H9 (cell line): ENCODE results near the gene HNRNPR. TPM values are rescaled to one million over a fixed set of nuclear protein-coding genes. Genes with fewer than 3 reads are reported as not detected.

Experiments
- DNase-seq: peaks from one replicate; pipeline ENCODE4 v3.0.0-alpha.2; 2017
- H2AFZ ChIP-seq: one replicate; pipeline ENCODE4 v1.6.1; 2013; ENCODE audit warnings: mild to moderate bottlenecking, low read length, control low read depth, moderate library complexity
- H2AK5ac ChIP-seq: 2 replicates; pipeline ENCODE4 v1.6.1; 2013; ENCODE audit warnings: low read length, control low read depth, mixed read lengths; ENCODE audit not compliant: insufficient read length
- H2BK120ac ChIP-seq: one replicate; pipeline ENCODE4 v1.6.1; 2013; ENCODE audit warnings: low read depth, mild to moderate bottlenecking, low read length, control low read depth, inconsistent platforms; ENCODE audit not compliant: poor library complexity, severe bottlenecking
- H2BK12ac ChIP-seq: 2 replicates; pipeline ENCODE4 v1.6.1; 2013; ENCODE audit warnings: low read length, control low read depth, mixed read lengths, low read depth; ENCODE audit not compliant: insufficient read length
- H2BK15ac ChIP-seq: 2 replicates; pipeline ENCODE4 v1.6.1; 2013; ENCODE audit warnings: low read depth, low read length, control low read depth
- H2BK20ac ChIP-seq: one replicate; pipeline ENCODE4 v1.6.1; 2013; ENCODE audit warnings: low read depth, mild to moderate bottlenecking, low read length, control low read depth, inconsistent platforms; ENCODE audit not compliant: poor library complexity, severe bottlenecking
- H2BK5ac ChIP-seq: 2 replicates; pipeline ENCODE4 v1.6.1; 2013; ENCODE audit warnings: low read length, control low read depth, mixed read lengths; ENCODE audit not compliant: insufficient read length
- H3K14ac ChIP-seq: 2 replicates; pipeline ENCODE4 v1.6.1; 2013; ENCODE audit warnings: low read length, control low read depth; ENCODE audit not compliant: insufficient read depth
- H3K18ac ChIP-seq: 2 replicates; pipeline ENCODE4 v1.6.1; 2013; ENCODE audit warnings: low read depth, mild to moderate bottlenecking, mixed read lengths, low read length, control low read depth; ENCODE audit not compliant: insufficient read length
- H3K23ac ChIP-seq: 2 replicates; pipeline ENCODE4 v1.6.1; 2013; ENCODE audit warnings: low read length, control low read depth, mixed read lengths, low read depth; ENCODE audit not compliant: insufficient read length
- H3K23me2 ChIP-seq: 2 replicates; pipeline ENCODE4 v1.6.1; 2013; ENCODE audit warnings: low read depth, mild to moderate bottlenecking, mixed read lengths, low read length, control low read depth; ENCODE audit not compliant: insufficient read length, poor library complexity, severe bottlenecking
- H3K27ac ChIP-seq: 2 replicates; pipeline ENCODE4 v1.5.1; 2013; ENCODE audit warnings: low read length, control low read depth, mixed read lengths, low read depth; ENCODE audit not compliant: insufficient read length
- H3K27me3 ChIP-seq: 2 replicates; pipeline ENCODE4 v1.6.1; 2013; ENCODE audit warnings: low read length, control low read depth, inconsistent platforms; ENCODE audit not compliant: insufficient read depth
- H3K4ac ChIP-seq: 2 replicates; pipeline ENCODE4 v1.6.1; 2013; ENCODE audit warnings: low read depth, mild to moderate bottlenecking, control low read depth, inconsistent platforms, low read length, moderate library complexity
- H3K4me1 ChIP-seq: 2 replicates; pipeline ENCODE4 v1.6.1; 2013; ENCODE audit warnings: low read length, control low read depth, inconsistent platforms; ENCODE audit not compliant: insufficient read depth
- H3K4me2 ChIP-seq: 2 replicates; pipeline ENCODE4 v1.6.1; 2013; ENCODE audit warnings: low read length, control low read depth, mixed read lengths; ENCODE audit not compliant: insufficient read length, insufficient read depth
- H3K56ac ChIP-seq: 2 replicates; pipeline ENCODE4 v1.6.1; 2013; ENCODE audit warnings: low read depth, mild to moderate bottlenecking, mixed read lengths, low read length, control low read depth; ENCODE audit not compliant: insufficient read length
- H3K79me1 ChIP-seq: 2 replicates; pipeline ENCODE4 v1.6.1; 2013; ENCODE audit warnings: low read depth, mild to moderate bottlenecking, moderate library complexity, low read length, control low read depth, inconsistent platforms; ENCODE audit not compliant: insufficient read depth, poor library complexity, severe bottlenecking
- H3K79me2 ChIP-seq: 2 replicates; pipeline ENCODE4 v1.6.1; 2013; ENCODE audit warnings: low read length, control low read depth, inconsistent platforms; ENCODE audit not compliant: insufficient read depth
- H3K9ac ChIP-seq: 2 replicates; pipeline ENCODE4 v1.6.1; 2013; ENCODE audit warnings: low read length, control low read depth, mixed read lengths; ENCODE audit not compliant: insufficient read length; ENCODE audit errors: extremely low read depth
- H3K9me3 ChIP-seq: one replicate; pipeline ENCODE4 v1.6.1; 2013; ENCODE audit warnings: low read depth, low read length, inconsistent platforms; ENCODE audit not compliant: control insufficient read depth
- H3T11ph ChIP-seq: one replicate; pipeline ENCODE4 v1.6.1; 2013; ENCODE audit warnings: mild to moderate bottlenecking, low read length, control low read depth, inconsistent platforms
- H4K20me1 ChIP-seq: one replicate; pipeline ENCODE4 v1.6.1; 2013; ENCODE audit not compliant: control insufficient read depth, insufficient read length, insufficient read depth
- H4K5ac ChIP-seq: 2 replicates; pipeline ENCODE4 v1.6.1; 2013; ENCODE audit warnings: low read depth, mild to moderate bottlenecking, mixed read lengths, low read length, control low read depth; ENCODE audit not compliant: insufficient read length
- H4K8ac ChIP-seq: replicated peaks from 2 replicates; pipeline ENCODE4 v1.6.1; 2013; ENCODE audit warnings: low read length, control low read depth, mixed read lengths, low read depth; ENCODE audit not compliant: insufficient read length
- H4K91ac ChIP-seq: 2 replicates; pipeline ENCODE4 v1.6.1; 2013; ENCODE audit warnings: low read depth, mild to moderate bottlenecking, moderate library complexity, mixed read lengths, low read length, control low read depth; ENCODE audit not compliant: insufficient read length
- H3K27ac Mint-ChIP-seq, 3 experiments: 2 replicates in 2 of 3; 3 replicates in 1 of 3; pipeline ENCODE4 v1.8.0; 2020 to 2021; ENCODE audit warnings: mixed read lengths in 3 of 3, mild to moderate bottlenecking in 1 of 3, moderate library complexity in 1 of 3
- H3K27me3 Mint-ChIP-seq: 2 replicates; pipeline ENCODE4 v1.8.0; 2021; ENCODE audit warnings: low read depth, mild to moderate bottlenecking, moderate library complexity, mixed read lengths
- H3K36me3 Mint-ChIP-seq, 3 experiments: 2 replicates in 2 of 3; 3 replicates in 1 of 3; pipeline ENCODE4 v1.8.0; 2020 to 2021; ENCODE audit warnings: low read depth in 3 of 3, mixed read lengths in 3 of 3; ENCODE audit not compliant: insufficient read depth in 1 of 3
- H3K4me1 Mint-ChIP-seq, 2 experiments: 2 replicates each; pipeline ENCODE4 v1.8.0; 2020; ENCODE audit warnings: mixed read lengths in 2 of 2
- H3K4me3 Mint-ChIP-seq, 2 experiments: 2 replicates in 1 of 2; 3 replicates in 1 of 2; pipeline ENCODE4 v1.8.0; 2020 to 2021; ENCODE audit warnings: mild to moderate bottlenecking in 2 of 2, mixed read lengths in 2 of 2, moderate library complexity in 1 of 2
- H3K9me3 Mint-ChIP-seq, 2 experiments: 2 replicates in 1 of 2; 3 replicates in 1 of 2; pipeline ENCODE4 v1.8.0; 2020; ENCODE audit warnings: mild to moderate bottlenecking in 2 of 2, mixed read lengths in 2 of 2, moderate library complexity in 1 of 2
- CTCF ChIP-seq: fragments of 200-600 bp; sonication (generic); conservative IDR thresholded peaks from 3 replicates; pipeline ENCODE4 v1.8.0; 2021; ENCODE audit warnings: antibody characterized with exemption, mild to moderate bottlenecking
- WGBS: extraction: QIAGEN DNeasy Blood & Tissue Kit; methylation state at CpG from one replicate; pipeline ENCODE4 v1.1.7; 2013; ENCODE audit warnings: missing lambda C conversion rate, low lambda C conversion rate, mixed read lengths; ENCODE audit not compliant: insufficient read length; ENCODE audit errors: extremely low coverage; 5-methylcytosine and 5-hydroxymethylcytosine counted together
- total RNA-seq: library from RNA; stranded (reverse); gene quantifications from 2 replicates; pipeline ENCODE4 v1.2.1, GENCODE V29; 2021

HNRNPR gene
- total RNA-seq, 1 experiment from 2014 or later: 196 TPM

DNA sequence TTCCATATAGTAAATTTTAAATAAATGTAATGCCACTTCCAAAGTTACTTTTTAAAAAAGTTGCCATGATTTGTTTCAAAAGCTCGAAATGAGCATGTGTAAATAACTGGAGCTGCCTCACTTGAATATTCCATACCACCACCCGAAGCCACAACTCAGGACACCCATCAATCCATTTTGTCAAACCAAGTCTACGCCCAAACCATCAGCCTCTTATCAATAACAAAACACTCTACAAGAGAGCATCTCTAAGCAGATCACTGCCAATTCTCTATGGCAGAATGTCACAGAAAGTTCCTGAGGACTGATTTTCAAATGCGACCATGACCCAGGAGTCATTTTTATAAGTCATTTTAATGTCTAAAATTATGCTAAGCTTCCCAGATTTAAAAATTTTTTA, 4.5 kb downstream of the HNRNPR start:
- Histone ChIP-seq H3T11ph (no peak overlapping the region), H3K23me2 (peaks cover 6% of the 10 kb centered on the region), H3K23ac (no peak overlapping the region), H4K8ac (no peak overlapping the region), H3K27me3 (no peaks in the 10 kb centered on the region), H3K79me1 (peaks cover 8% of the 10 kb centered on the region), H2BK15ac (no peak overlapping the region), H3K18ac (no peak overlapping the region), H3K9me3 (no peaks in the 10 kb centered on the region), H2BK20ac (no peak overlapping the region), H2BK5ac (no peak overlapping the region), H2AFZ (no peak overlapping the region), H3K27ac (no peak overlapping the region), H3K4me1 (peaks cover 3% of the 10 kb centered on the region; the same call in 1 of the 2 replicates), H3K79me2 (peaks cover 44% of the 10 kb centered on the region; the same call in 1 of the 2 replicates), H3K9ac (no peak overlapping the region), H3K4me2 (no peak overlapping the region), H4K91ac (no peak overlapping the region), H2AK5ac (no peak overlapping the region), H3K14ac (no peak overlapping the region), H4K20me1 (no peaks in the 10 kb centered on the region), H4K5ac (no peak overlapping the region), H3K56ac (no peak overlapping the region), H3K4ac (no peak overlapping the region), H2BK12ac (no peak overlapping the region), H2BK120ac (no peak overlapping the region)
- peaks cover 24 to 41% (median 37%) of the 10 kb centered on the region in 3 experiments for H3K36me3 Mint-ChIP-seq
- peak overlapping the region in 1 of 2 experiments; percentile 0; a peak in 1 of 5 replicates for H3K4me3 Mint-ChIP-seq
- H3K27me3 Mint-ChIP-seq: no peaks in the 10 kb centered on the region
- H3K4me1 Mint-ChIP-seq: peaks cover 33 to 37% of the 10 kb centered on the region in 2 experiments
- no peak for DNase-seq
- WGBS: no CpG with 5 or more reads among the region's 4 CpGs
- H3K27ac Mint-ChIP-seq: no peak overlapping the region
- TF ChIP-seq CTCF: no peak
- no peaks in the 10 kb centered on the region for H3K9me3 Mint-ChIP-seq
